ENCODE results near the gene STAC3. TPM values are rescaled to one million over a fixed set of nuclear protein-coding genes. Genes with fewer than 3 reads are reported as not detected.
A peak's percentile ranks its signal among the peaks of the same experiment; 100 is the strongest.

Gene STAC3
- total and polyA plus RNA-seq, 10 of the 15 experiments (the other 5 are each of a cell fraction or from before 2014, with no cell fraction given): 0.49 to 9.9 (median 3.8) TPM

DNA sequence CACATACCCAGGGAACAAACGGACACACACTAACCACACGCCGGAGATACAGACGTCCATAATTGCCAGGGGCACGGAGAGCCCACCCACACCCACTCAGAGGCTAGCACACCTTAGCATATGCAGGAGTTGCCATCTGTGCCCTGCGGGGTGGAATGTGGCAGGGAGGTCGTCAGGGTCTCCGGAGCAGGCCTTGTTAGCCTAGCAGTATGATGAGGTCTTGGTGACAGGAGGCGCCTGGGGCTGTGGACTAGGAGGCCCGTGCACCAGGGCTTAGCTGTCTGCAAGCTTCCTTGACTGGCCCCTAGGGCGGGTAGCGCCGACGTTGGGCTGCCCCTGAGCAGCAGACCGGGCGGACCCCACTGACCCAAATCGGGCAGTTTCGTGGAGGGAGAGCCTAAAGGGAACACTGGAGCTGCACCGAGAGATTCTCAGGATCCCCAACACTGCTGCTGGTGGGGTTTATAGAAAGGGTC is 10.0 kb downstream of the STAC3 start:
- POLR2A ChIA-PET: interaction anchor here (1.1 to 2.8 kb wide), 3 partner anchors 11 to 27 kb away, joined by 3 to 15 read pairs (median 5); partner anchors contain the start of gene SHMT2
- SMC1A ChIA-PET (ENCODE audit: uncharacterized antibody, unreplicated experiment): interaction anchor here (2.2 to 8.1 kb wide), 2 partner anchors 12 to 27 kb away, joined by 11 to 55 read pairs; partner anchors contain the start of gene SHMT2
- intact Hi-C loops (cut with micrococcal nuclease; ENCODE audit: unreplicated experiment) (loop anchor here (5.0 kb wide), 1 partner anchor 119 kb away; no protein-coding TSS in a partner anchor), in situ Hi-C loops (cut with MboI) (no loop called here)
- peaks cover 2% of the 10 kb centered on the region; the same call in 1 of the 2 replicates for H4K20me1 ChIP-seq (ENCODE audit: control insufficient read depth, insufficient read depth)
- WGBS (ENCODE audit: insufficient coverage, insufficient replicate concordance, low lambda C conversion rate, missing lambda C conversion rate): 19% methylated on average over 19 of the region's 19 CpGs
- BruUV-seq (replicated peaks): no TSS peak
- H3K27me3 ChIP-seq (replicated peaks in 1 of 2; ENCODE audit: control insufficient read depth in 2 of 2, insufficient read depth in 2 of 2, low read length in 1 of 2): peaks cover 5 to 8% of the 10 kb centered on the region in 2 experiments; a peak in 3 of 4 replicates
- H3K4me1 ChIP-seq (ENCODE audit: control insufficient read depth, insufficient read depth, low read length): peaks cover 50% of the 10 kb centered on the region
- no peaks in the 10 kb centered on the region for H3K79me2 ChIP-seq (ENCODE audit: control insufficient read depth, insufficient read depth, low read length)
- no peak overlapping the region for H3K27ac ChIP-seq (ENCODE audit: control insufficient read depth, insufficient read depth)
- H3K4me3 ChIP-seq: peak overlapping the region; percentile 68; the same call in 1 of the 2 replicates
- DNase-seq (ENCODE audit: low read depth, low spot score) (no peak), FAIRE-seq (no peak), ATAC-seq (no peak)
- CTCF ChIA-PET: interaction anchor here (1.0 to 10.7 kb wide), 8 partner anchors 10 to 246 kb away, joined by 3 to 271 read pairs (median 22); partner anchors contain the start of genes INHBE, SHMT2, STAC3 and STAT6
- H3K4me2 ChIP-seq (ENCODE audit: control insufficient read depth, insufficient read depth): peak overlapping the region; percentile 93
- no peaks in the 10 kb centered on the region for H3K9me3 ChIP-seq (replicated peaks; ENCODE audit: control insufficient read depth, insufficient read depth, low read length)
- H3K36me3 ChIP-seq (ENCODE audit: control insufficient read depth in 2 of 2, insufficient read depth in 2 of 2, low read length in 1 of 2): no peaks in the 10 kb centered on the region
- RAD21 ChIA-PET (ENCODE audit: unreplicated experiment): interaction anchor here (1.2 to 14.4 kb wide), 5 partner anchors 11 to 212 kb away, joined by 3 to 85 read pairs (median 5); partner anchors contain the start of genes INHBE, SHMT2 and STAT6
- no peak overlapping the region for H2AFZ ChIP-seq (ENCODE audit: control insufficient read depth, low read depth, low read length)
- TF ChIP-seq MYB (IDR thresholded peaks at IDR 0.05; ENCODE audit: borderline replicate concordance, low read depth, low read length): no peak
- TF ChIP-seq, protein P1, sequence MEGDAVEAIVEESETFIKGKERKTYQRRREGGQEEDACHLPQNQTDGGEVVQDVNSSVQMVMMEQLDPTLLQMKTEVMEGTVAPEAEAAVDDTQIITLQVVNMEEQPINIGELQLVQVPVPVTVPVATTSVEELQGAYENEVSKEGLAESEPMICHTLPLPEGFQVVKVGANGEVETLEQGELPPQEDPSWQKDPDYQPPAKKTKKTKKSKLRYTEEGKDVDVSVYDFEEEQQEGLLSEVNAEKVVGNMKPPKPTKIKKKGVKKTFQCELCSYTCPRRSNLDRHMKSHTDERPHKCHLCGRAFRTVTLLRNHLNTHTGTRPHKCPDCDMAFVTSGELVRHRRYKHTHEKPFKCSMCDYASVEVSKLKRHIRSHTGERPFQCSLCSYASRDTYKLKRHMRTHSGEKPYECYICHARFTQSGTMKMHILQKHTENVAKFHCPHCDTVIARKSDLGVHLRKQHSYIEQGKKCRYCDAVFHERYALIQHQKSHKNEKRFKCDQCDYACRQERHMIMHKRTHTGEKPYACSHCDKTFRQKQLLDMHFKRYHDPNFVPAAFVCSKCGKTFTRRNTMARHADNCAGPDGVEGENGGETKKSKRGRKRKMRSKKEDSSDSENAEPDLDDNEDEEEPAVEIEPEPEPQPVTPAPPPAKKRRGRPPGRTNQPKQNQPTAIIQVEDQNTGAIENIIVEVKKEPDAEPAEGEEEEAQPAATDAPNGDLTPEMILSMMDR (IDR thresholded peaks at IDR 0.05 in 2 of 3, conservative IDR thresholded peaks at IDR 0.05 in 1 of 3; ENCODE audit: control insufficient read depth in 2 of 3, extremely low read depth in 1 of 3, insufficient read depth in 1 of 3, low read depth in 3 of 3, low read length in 3 of 3): 0 out of 6 replicates have a peak, but pooled peaks of 1 of the 3 experiments have one; percentile 7
- TF ChIP-seq, protein P2, sequence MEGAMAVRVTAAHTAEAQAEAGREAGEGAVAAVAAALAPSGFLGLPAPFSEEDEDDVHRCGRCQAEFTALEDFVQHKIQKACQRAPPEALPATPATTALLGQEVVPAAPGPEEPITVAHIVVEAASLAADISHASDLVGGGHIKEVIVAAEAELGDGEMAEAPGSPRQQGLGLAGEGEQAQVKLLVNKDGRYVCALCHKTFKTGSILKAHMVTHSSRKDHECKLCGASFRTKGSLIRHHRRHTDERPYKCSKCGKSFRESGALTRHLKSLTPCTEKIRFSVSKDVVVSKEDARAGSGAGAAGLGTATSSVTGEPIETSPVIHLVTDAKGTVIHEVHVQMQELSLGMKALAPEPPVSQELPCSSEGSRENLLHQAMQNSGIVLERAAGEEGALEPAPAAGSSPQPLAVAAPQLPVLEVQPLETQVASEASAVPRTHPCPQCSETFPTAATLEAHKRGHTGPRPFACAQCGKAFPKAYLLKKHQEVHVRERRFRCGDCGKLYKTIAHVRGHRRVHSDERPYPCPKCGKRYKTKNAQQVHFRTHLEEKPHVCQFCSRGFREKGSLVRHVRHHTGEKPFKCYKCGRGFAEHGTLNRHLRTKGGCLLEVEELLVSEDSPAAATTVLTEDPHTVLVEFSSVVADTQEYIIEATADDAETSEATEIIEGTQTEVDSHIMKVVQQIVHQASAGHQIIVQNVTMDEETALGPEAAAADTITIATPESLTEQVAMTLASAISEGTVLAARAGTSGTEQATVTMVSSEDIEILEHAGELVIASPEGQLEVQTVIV (IDR thresholded peaks at IDR 0.05; ENCODE audit: borderline replicate concordance, partially characterized antibody): no peak
- TF ChIP-seq PML (IDR thresholded peaks at IDR 0.05; ENCODE audit: low read length): no peak
- TF ChIP-seq, protein P3, sequence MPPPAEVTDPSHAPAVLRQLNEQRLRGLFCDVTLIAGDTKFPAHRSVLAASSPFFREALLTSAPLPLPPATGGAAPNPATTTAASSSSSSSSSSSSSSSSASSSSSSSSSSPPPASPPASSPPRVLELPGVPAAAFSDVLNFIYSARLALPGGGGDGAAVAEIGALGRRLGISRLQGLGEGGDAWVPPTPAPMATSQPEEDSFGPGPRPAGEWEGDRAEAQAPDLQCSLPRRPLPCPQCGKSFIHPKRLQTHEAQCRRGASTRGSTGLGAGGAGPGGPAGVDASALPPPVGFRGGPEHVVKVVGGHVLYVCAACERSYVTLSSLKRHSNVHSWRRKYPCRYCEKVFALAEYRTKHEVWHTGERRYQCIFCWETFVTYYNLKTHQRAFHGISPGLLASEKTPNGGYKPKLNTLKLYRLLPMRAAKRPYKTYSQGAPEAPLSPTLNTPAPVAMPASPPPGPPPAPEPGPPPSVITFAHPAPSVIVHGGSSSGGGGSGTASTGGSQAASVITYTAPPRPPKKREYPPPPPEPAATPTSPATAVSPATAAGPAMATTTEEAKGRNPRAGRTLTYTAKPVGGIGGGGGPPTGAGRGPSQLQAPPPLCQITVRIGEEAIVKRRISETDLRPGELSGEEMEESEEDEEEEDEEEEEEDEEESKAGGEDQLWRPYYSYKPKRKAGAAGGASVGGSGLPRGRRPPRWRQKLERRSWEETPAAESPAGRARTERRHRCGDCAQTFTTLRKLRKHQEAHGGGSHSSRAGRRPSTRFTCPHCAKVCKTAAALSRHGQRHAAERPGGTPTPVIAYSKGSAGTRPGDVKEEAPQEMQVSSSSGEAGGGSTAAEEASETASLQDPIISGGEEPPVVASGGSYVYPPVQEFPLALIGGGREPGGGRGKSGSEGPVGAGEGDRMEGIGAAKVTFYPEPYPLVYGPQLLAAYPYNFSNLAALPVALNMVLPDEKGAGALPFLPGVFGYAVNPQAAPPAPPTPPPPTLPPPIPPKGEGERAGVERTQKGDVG (CRISPR knock-in tag; IDR thresholded peaks at IDR 0.05): no peak
- H3K9ac ChIP-seq (ENCODE audit: control insufficient read depth, insufficient read depth, low read length): no peak overlapping the region

All from GM12878 (cell line).